B cell (primary cell): ENCODE measurements around the gene SMIM35. TPM values are rescaled to one million over a fixed set of nuclear protein-coding genes. Genes with fewer than 3 reads are reported as not detected.

Experiments used
- ATAC-seq: fragments of 200-7000 bp; cut with Tn5 transposase; one replicate; pipeline ENCODE4 v1.10.0; 2021; ENCODE audit warnings: low read depth, mild to moderate bottlenecking, moderate number of reproducible peaks, moderate library complexity
- CTCF ChIA-PET: fragments of 350-600 bp; sonication (Branson Sonifier 250); formaldehyde crosslinking; loops from one replicate; lab custom pipeline; 2021; ENCODE audit warnings: antibody characterized with exemption, inconsistent platforms; lab: Charles Lee
- POLR2A ChIA-PET: fragments of 350-600 bp; sonication (Branson Sonifier 250); formaldehyde crosslinking; loops from one replicate; lab custom pipeline; 2021; ENCODE audit warnings: antibody characterized with exemption; lab: Charles Lee
- DNase-seq: peaks from one replicate; pipeline ENCODE4 v3.0.0; 2013
- H2AFZ ChIP-seq: 2 replicates; pipeline ENCODE4 v1.6.1; 2012; ENCODE audit warnings: mild to moderate bottlenecking, low read depth, low read length; ENCODE audit not compliant: insufficient read depth, poor library complexity, severe bottlenecking
- H3K27ac ChIP-seq, 2 donors: 1 replicate in 1 of 2; 2 replicates in 1 of 2; pipeline ENCODE4 v1.5.1; 2012 to 2013; ENCODE audit warnings: low read length in 2 of 2, mild to moderate bottlenecking in 2 of 2, moderate library complexity in 1 of 2
- H3K27me3 ChIP-seq, 4 experiments: fragments of 200-600 bp in 1 of 4; sonication (generic) in 1 of 4; replicated peaks in 1 of 4; 1 replicate in 2 of 4; 2 replicates in 2 of 4; pipeline versions ENCODE4 v1.6.1 to v1.7.0; 2013 to 2016; ENCODE audit warnings: low read length in 3 of 4, mild to moderate bottlenecking in 2 of 4, mixed read lengths in 1 of 4, moderate library complexity in 1 of 4; ENCODE audit not compliant: insufficient read depth in 4 of 4, control insufficient read depth in 3 of 4; ENCODE audit errors: control extremely low read depth in 1 of 4
- H3K36me3 ChIP-seq, 2 experiments: replicated peaks in 1 of 2; 1 replicate in 1 of 2; 2 replicates in 1 of 2; pipeline versions ENCODE4 v1.6.1 to v1.7.1; 2013; ENCODE audit warnings: low read length in 1 of 2; ENCODE audit not compliant: insufficient read depth in 2 of 2, control insufficient read depth in 1 of 2; ENCODE audit errors: control extremely low read depth in 1 of 2, extremely low read depth in 1 of 2
- H3K4me1 ChIP-seq, 2 donors: fragments of 200-600 bp in 1 of 2; sonication (generic) in 1 of 2; 1 replicate in 1 of 2; 2 replicates in 1 of 2; pipeline versions ENCODE4 v1.5.1 to v1.6.1; 2013 to 2017; ENCODE audit warnings: low read length in 2 of 2; ENCODE audit not compliant: control insufficient read depth in 2 of 2, insufficient read depth in 2 of 2
- H3K4me2 ChIP-seq: replicated peaks from 2 replicates; pipeline ENCODE3; 2012; ENCODE audit warnings: mild to moderate bottlenecking, low read depth, low read length; ENCODE audit not compliant: poor library complexity, severe bottlenecking
- H3K4me3 ChIP-seq, 5 experiments: fragments of 200-600 bp in 1 of 5; sonication (generic) in 1 of 5; 1 replicate in 3 of 5; 2 replicates in 2 of 5; pipeline versions ENCODE4 v1.5.1 to v1.7.0; 2011 to 2016; ENCODE audit warnings: low read length in 4 of 5, mild to moderate bottlenecking in 4 of 5, low read depth in 2 of 5, control low read depth in 1 of 5, moderate library complexity in 1 of 5; ENCODE audit not compliant: insufficient read depth in 1 of 5; ENCODE audit errors: control extremely low read depth in 1 of 5, extremely low read depth in 1 of 5
- H3K79me2 ChIP-seq: fragments of 200-600 bp; sonication (generic); one replicate; pipeline ENCODE4 v1.6.0; 2016; ENCODE audit warnings: low read length; ENCODE audit not compliant: control insufficient read depth, insufficient read depth
- H3K9ac ChIP-seq: fragments of 200-600 bp; sonication (generic); 2 replicates; pipeline ENCODE4 v1.6.1; 2017; ENCODE audit warnings: mild to moderate bottlenecking, low read length, moderate library complexity
- H3K9me3 ChIP-seq, 3 donors: one replicate each; pipeline versions ENCODE4 v1.6.1 to v1.7.1; 2013; ENCODE audit warnings: low read length in 2 of 3; ENCODE audit not compliant: control insufficient read depth in 2 of 3, insufficient read depth in 1 of 3; ENCODE audit errors: control extremely low read depth in 1 of 3
- H4K20me1 ChIP-seq: 2 replicates; pipeline ENCODE4 v1.6.0; 2012; ENCODE audit warnings: mild to moderate bottlenecking, low read length; ENCODE audit not compliant: insufficient read depth, control insufficient read depth, poor library complexity, severe bottlenecking
- H3K27ac Mint-ChIP-seq: one replicate; pipeline ENCODE4 v1.8.0; 2021; ENCODE audit warnings: mixed read lengths
- H3K27me3 Mint-ChIP-seq: one replicate; pipeline ENCODE4 v1.8.0; 2021; ENCODE audit warnings: mixed read lengths
- H3K4me1 Mint-ChIP-seq: one replicate; pipeline ENCODE4 v1.8.0; 2021; ENCODE audit warnings: mixed read lengths
- H3K4me3 Mint-ChIP-seq: one replicate; pipeline ENCODE4 v1.8.0; 2021; ENCODE audit warnings: mixed read lengths
- H3K9me3 Mint-ChIP-seq: one replicate; pipeline ENCODE4 v1.8.0; 2022; ENCODE audit warnings: mixed read lengths; ENCODE audit not compliant: insufficient read depth
- EZH2 ChIP-seq: IDR thresholded peaks from 2 replicates; pipeline ENCODE4 v1.6.1; 2012; ENCODE audit warnings: borderline replicate concordance, low read depth, mild to moderate bottlenecking, moderate library complexity, low read length; ENCODE audit not compliant: insufficient read depth, poor library complexity, severe bottlenecking
- WGBS: methylation state at CpG from one replicate; pipeline ENCODE4 v1.1.5; 2013; ENCODE audit warnings: missing lambda C conversion rate; ENCODE audit not compliant: insufficient coverage; 5-methylcytosine and 5-hydroxymethylcytosine counted together
- intact Hi-C: fragments of 100-400 bp; cut with micrococcal nuclease; formaldehyde crosslinking; loops from one replicate; pipeline ENCODE4 v1.10.0; 2022
- polyA plus RNA-seq: library from polyadenylated mRNA; depleted of rRNA; stranded (reverse); fragments of >200 nt; gene quantifications from 2 replicates; pipeline ENCODE4 v1.2.3, GENCODE V29; 2012
- total RNA-seq, 2 donors: library from RNA; stranded (reverse); fragments of 120-200 nt in 1 of 2; gene quantifications; 1 replicate in 1 of 2; 2 replicates in 1 of 2; pipeline versions ENCODE4 v1.2.3 to v1.2.4, GENCODE V29; 2013 to 2022
- TF ChIP-seq, protein P1 (sequence below): fragments of 200-600 bp; IDR thresholded peaks from one replicate; pipeline ENCODE4 v1.8.0; 2022; ENCODE audit warnings: antibody characterized with exemption, mild to moderate bottlenecking

The SMIM35 gene
- total and polyA plus RNA-seq, 2 donors (not counting 1 experiment from before 2014, with no cell fraction given) = 1.3 to 4.5 TPM

DNA sequence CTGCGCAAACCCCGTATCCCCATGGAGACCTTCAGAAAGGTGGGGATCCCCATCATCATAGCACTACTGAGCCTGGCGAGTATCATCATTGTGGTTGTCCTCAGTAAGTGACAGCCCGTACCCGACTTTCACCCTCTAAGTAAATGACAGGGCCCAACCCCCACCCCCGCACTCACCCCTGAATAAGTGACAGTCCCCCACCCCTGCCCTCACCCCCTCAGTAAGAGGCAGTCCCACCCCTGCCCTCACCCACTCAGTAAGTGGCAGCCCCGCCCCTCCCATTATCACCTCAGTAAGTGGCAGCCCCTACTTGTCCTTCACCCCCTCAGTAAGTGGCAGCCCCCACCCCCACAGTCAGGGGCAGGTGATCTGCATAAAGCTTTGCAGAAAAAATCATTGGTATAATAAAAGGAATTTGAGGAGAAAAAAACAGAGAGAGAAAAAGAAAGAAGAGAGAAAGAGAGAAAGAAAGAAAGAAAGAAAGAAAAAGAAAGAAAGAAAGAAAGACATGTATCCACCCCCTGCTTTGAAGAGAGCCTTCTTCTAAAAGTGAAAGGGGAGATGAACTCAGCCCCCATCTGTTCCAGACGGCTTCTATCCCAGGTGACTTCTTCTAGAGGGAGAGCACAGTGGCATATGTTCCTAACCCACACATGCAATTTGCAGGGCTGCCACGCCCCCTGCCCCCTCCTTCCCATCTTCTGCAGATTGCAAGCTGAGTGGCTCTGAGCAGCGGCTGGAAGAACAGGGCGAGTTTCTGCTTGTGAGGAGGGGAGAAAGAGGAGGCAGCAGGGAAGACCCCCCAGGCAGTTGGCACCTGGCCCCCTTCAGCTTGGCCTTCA is 12.5 kb upstream of the SMIM35 start:
- 77% methylated on average over 6 of the region's 11 CpGs for WGBS
- ChIA-PET CTCF (interaction anchor here (0.7 kb wide), 1 partner anchor 10 kb away, joined by 5 read pairs; no protein-coding TSS in a partner anchor), POLR2A (no interaction called here)

DNA sequence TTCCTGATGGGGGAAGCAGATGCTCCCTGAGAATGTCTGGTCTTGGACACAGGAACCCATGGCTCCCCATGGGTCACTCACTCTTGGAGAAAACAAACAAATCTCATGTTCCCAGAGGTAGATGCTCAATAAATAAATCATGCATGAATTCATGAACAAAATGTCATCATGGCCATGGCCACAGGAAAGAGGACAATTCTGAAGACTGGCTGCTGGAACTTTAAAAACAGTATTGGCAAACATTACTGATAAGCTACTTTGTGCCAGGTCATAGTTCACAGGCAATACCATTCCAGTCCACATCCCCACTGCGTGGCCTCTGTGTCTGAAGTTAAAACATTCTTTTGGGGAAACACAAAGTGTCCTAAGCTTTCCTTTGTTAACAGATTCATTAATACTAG is 9.2 kb upstream of the SMIM35 start:
- H3K27me3 ChIP-seq = peaks cover 0 to 2% (median under 1%) of the 10 kb centered on the region in 4 experiments
- H4K20me1 ChIP-seq = no peaks in the 10 kb centered on the region
- H3K4me3 ChIP-seq = no peak overlapping the region
- no peak overlapping the region for H3K9ac ChIP-seq
- ChIA-PET CTCF (interaction anchor here (0.6 kb wide), 1 partner anchor 103 kb away, joined by 3 read pairs; no protein-coding TSS in a partner anchor), POLR2A (no interaction called here)
- no peaks in the 10 kb centered on the region for H3K4me1 ChIP-seq
- no peak for TF ChIP-seq EZH2
- TF ChIP-seq, protein P1, sequence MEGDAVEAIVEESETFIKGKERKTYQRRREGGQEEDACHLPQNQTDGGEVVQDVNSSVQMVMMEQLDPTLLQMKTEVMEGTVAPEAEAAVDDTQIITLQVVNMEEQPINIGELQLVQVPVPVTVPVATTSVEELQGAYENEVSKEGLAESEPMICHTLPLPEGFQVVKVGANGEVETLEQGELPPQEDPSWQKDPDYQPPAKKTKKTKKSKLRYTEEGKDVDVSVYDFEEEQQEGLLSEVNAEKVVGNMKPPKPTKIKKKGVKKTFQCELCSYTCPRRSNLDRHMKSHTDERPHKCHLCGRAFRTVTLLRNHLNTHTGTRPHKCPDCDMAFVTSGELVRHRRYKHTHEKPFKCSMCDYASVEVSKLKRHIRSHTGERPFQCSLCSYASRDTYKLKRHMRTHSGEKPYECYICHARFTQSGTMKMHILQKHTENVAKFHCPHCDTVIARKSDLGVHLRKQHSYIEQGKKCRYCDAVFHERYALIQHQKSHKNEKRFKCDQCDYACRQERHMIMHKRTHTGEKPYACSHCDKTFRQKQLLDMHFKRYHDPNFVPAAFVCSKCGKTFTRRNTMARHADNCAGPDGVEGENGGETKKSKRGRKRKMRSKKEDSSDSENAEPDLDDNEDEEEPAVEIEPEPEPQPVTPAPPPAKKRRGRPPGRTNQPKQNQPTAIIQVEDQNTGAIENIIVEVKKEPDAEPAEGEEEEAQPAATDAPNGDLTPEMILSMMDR = no peak
- H2AFZ ChIP-seq = no peak overlapping the region
- peaks cover 30% of the 10 kb centered on the region for H3K27me3 Mint-ChIP-seq
- H3K36me3 ChIP-seq = no peaks in the 10 kb centered on the region
- H3K79me2 ChIP-seq = no peaks in the 10 kb centered on the region
- H3K27ac ChIP-seq = no peak overlapping the region
- H3K9me3 ChIP-seq = no peaks in the 10 kb centered on the region
- H3K4me2 ChIP-seq = no peak overlapping the region
- no peak for ATAC-seq
- no peaks in the 10 kb centered on the region for H3K9me3 Mint-ChIP-seq
- no peak overlapping the region for H3K4me3 Mint-ChIP-seq
- intact Hi-C loops = no loop called here
- no peaks in the 10 kb centered on the region for H3K4me1 Mint-ChIP-seq
- no peak for DNase-seq
- no peak overlapping the region for H3K27ac Mint-ChIP-seq
- WGBS = no CpG with 5 or more reads among the region's 1 CpG

More for the DNA sequence above, 12.5 kb upstream of the SMIM35 start:
- Histone ChIP-seq H4K20me1 (no peaks in the 10 kb centered on the region), H3K4me2 (no peak overlapping the region), H3K9ac (no peak overlapping the region), H3K36me3 (no peaks in the 10 kb centered on the region), H3K27ac (no peak overlapping the region), H3K27me3 (peaks cover 0 to 2% (median under 1%) of the 10 kb centered on the region in 4 experiments), H2AFZ (no peak overlapping the region), H3K9me3 (no peaks in the 10 kb centered on the region), H3K4me1 (no peaks in the 10 kb centered on the region), H3K79me2 (no peaks in the 10 kb centered on the region), H3K4me3 (no peak overlapping the region)
- Mint-ChIP-seq H3K4me3 (no peak overlapping the region), H3K9me3 (no peaks in the 10 kb centered on the region), H3K4me1 (no peaks in the 10 kb centered on the region), H3K27me3 (peaks cover 32% of the 10 kb centered on the region), H3K27ac (no peak overlapping the region)
- intact Hi-C loops = no loop called here
- ATAC-seq (no peak), DNase-seq (no peak)
- TF ChIP-seq, protein P1 = no peak
- TF ChIP-seq EZH2 = no peak
